Panc1 (cell line): ENCODE results near the gene HCRT. TPM values are rescaled to one million over a fixed set of nuclear protein-coding genes. Genes with fewer than 3 reads are reported as not detected.

Experiments used
- ATAC-seq: fragments of 200-7000 bp; cut with Tn5 transposase; 2 replicates; pipeline ENCODE4 v1.9.1; 2020; ENCODE audit warnings: mild to moderate bottlenecking, moderate library complexity
- BruUV-seq: library from RNA; stranded (reverse); fragments of 400-500 nt; replicated peaks from 2 replicates; lab custom pipeline; 2021; lab: Mats Ljungman, UMichigan
- CTCF ChIA-PET: fragments of 300-600 bp; sonication (Branson Sonifier 250); formaldehyde crosslinking; loops from one replicate; lab custom pipeline; 2022; ENCODE audit warnings: antibody characterized with exemption; lab: Charles Lee
- POLR2A ChIA-PET: fragments of 300-600 bp; sonication (Branson Sonifier 250); formaldehyde crosslinking; loops from one replicate; lab custom pipeline; 2022; ENCODE audit warnings: antibody characterized with exemption; lab: Charles Lee
- DNase-seq: peaks from one replicate; pipeline ENCODE4 v3.0.0-alpha.2; 2010; ENCODE audit warnings: low read depth, low spot score
- H3K27ac ChIP-seq: 2 replicates; pipeline ENCODE4 v1.5.1; 2011; ENCODE audit warnings: mild to moderate bottlenecking, low read length, inconsistent platforms
- H3K27me3 ChIP-seq: fragments of 200-500 bp; sonication (Bioruptor generic); 2 replicates; pipeline ENCODE4 v1.6.0; 2014; ENCODE audit warnings: low read length, inconsistent platforms; ENCODE audit not compliant: control insufficient read depth, insufficient read depth
- H3K36me3 ChIP-seq: fragments of 200-500 bp; sonication (Bioruptor generic); 2 replicates; pipeline ENCODE4 v1.5.1; 2014; ENCODE audit warnings: inconsistent platforms, mild to moderate bottlenecking, low read length, moderate library complexity; ENCODE audit not compliant: control insufficient read depth, insufficient read depth
- H3K4me1 ChIP-seq: 2 replicates; pipeline ENCODE4 v1.5.1; 2011; ENCODE audit warnings: inconsistent platforms, mild to moderate bottlenecking, low read length, moderate library complexity; ENCODE audit not compliant: control insufficient read depth, insufficient read depth
- H3K4me3 ChIP-seq, 2 experiments: 2 replicates each; pipeline ENCODE4 v1.5.1; 2011 to 2012; ENCODE audit warnings: low read depth in 2 of 2, low read length in 2 of 2, mild to moderate bottlenecking in 2 of 2, inconsistent platforms in 1 of 2, moderate library complexity in 1 of 2
- H3K9me3 ChIP-seq: fragments of 200-500 bp; sonication (Bioruptor generic); 2 replicates; pipeline ENCODE4 v1.5.1; 2014; ENCODE audit warnings: low read depth, mild to moderate bottlenecking, inconsistent platforms, low read length, moderate library complexity; ENCODE audit not compliant: control insufficient read depth, insufficient read depth
- CTCF ChIP-seq: fragments of 450-650 bp; IDR thresholded peaks from 2 replicates; pipeline ENCODE4 v1.5.1; 2017; ENCODE audit warnings: mild to moderate bottlenecking
- POLR2AphosphoS5 ChIP-seq: IDR thresholded peaks from 2 replicates; pipeline ENCODE4 v1.6.1; 2012; ENCODE audit warnings: mild to moderate bottlenecking, low read depth, low read length, moderate library complexity
- REST ChIP-seq, 2 experiments: IDR thresholded peaks; 2 replicates each; pipeline ENCODE4 v1.6.1; 2011 to 2012; ENCODE audit warnings: low read depth in 2 of 2, control low read depth in 1 of 2, low read length in 1 of 2, mild to moderate bottlenecking in 1 of 2, moderate library complexity in 1 of 2; ENCODE audit not compliant: insufficient read depth in 1 of 2
- SIN3A ChIP-seq: IDR thresholded peaks from 2 replicates; pipeline ENCODE4 v1.6.1; 2012; ENCODE audit warnings: low read depth, mild to moderate bottlenecking, low read length, moderate library complexity, borderline replicate concordance; ENCODE audit not compliant: insufficient read depth
- TCF7L2 ChIP-seq: IDR thresholded peaks from 2 replicates; pipeline ENCODE4 v1.6.1; 2011; ENCODE audit warnings: mild to moderate bottlenecking, low read depth, low read length, inconsistent platforms
- in situ Hi-C: cut with HindIII; loops from 2 replicates; pipeline ENCODE4 v1.10.0; 2016; ENCODE audit warnings: low sequenced_read_pairs, low pct_unique_long_range_greater_than_20kb
- intact Hi-C: fragments of 100-400 bp; cut with micrococcal nuclease; formaldehyde crosslinking; loops from one replicate; pipeline ENCODE4 v1.10.0; 2022; ENCODE audit not compliant: unreplicated experiment
- total RNA-seq: library from RNA; stranded (reverse); gene quantifications from one replicate; pipeline ENCODE4 v1.2.1, GENCODE V29; 2021; ENCODE audit not compliant: unreplicated experiment

Gene HCRT
- total RNA-seq, 1 experiment from 2014 or later: not detected

GRCh38 chr17:42135151-42135550, 50.1 kb downstream of the HCRT start:
- DNase-seq (no peak), ATAC-seq (no peak)
- ChIA-PET CTCF (interaction anchor here (0.6 kb wide), 1 partner anchor 135 kb away, joined by 4 read pairs; no protein-coding TSS in a partner anchor), POLR2A (interaction anchor here (0.6 kb wide), 1 partner anchor 221 kb away, joined by 9 read pairs; no protein-coding TSS in a partner anchor)
- H3K9me3 ChIP-seq: no peaks in the 10 kb centered on the region
- intact Hi-C loops: no loop called here
- H3K36me3 ChIP-seq: no peaks in the 10 kb centered on the region; the same call in 1 of the 2 replicates
- no peak for TF ChIP-seq TCF7L2
- TF ChIP-seq REST (IDR thresholded peaks at IDR 0.05; ENCODE audit: insufficient read depth in 1 of 2, low read depth in 2 of 2, low read length in 1 of 2): no peak
- TF ChIP-seq SIN3A: no peak
- TF ChIP-seq POLR2AphosphoS5: no peak
- TF ChIP-seq CTCF: no peak
- no peak overlapping the region for H3K4me3 ChIP-seq
- H3K4me1 ChIP-seq: peaks cover 18% of the 10 kb centered on the region
- H3K27me3 ChIP-seq: no peaks in the 10 kb centered on the region
- BruUV-seq: no TSS peak
- in situ Hi-C loops: no loop called here
- no peak overlapping the region; the same call in 1 of the 2 replicates for H3K27ac ChIP-seq

Other genes with a start within 250 kb of the HCRT start
- gene CNP, start 218.7 kb downstream of the HCRT start, total RNA-seq: 79.9 TPM
- gene DNAJC7, start 168.0 kb downstream of the HCRT start, total RNA-seq: 72.0 TPM
- 22.4 TPM for gene NKIRAS2, start 165.4 kb downstream of the HCRT start, total RNA-seq
- 0.74 TPM for gene C17orf113, start 134.9 kb downstream of the HCRT start, total RNA-seq
- gene ZNF385C, start 87.0 kb downstream of the HCRT start, total RNA-seq: 0.21 TPM
- 9.7 TPM for gene DHX58, start 72.7 kb downstream of the HCRT start, total RNA-seq
- gene KAT2A, start 64.1 kb downstream of the HCRT start, total RNA-seq: 67.0 TPM
- gene HSPB9, start 62.6 kb downstream of the HCRT start, total RNA-seq: not detected
- gene RAB5C, start 30.5 kb downstream of the HCRT start, total RNA-seq: 141 TPM
- gene KCNH4, start 4.3 kb downstream of the HCRT start, total RNA-seq: 1.5 TPM
- 21.8 TPM for gene GHDC, start 9.0 kb upstream of the HCRT start, total RNA-seq
- gene STAT5B, start 90.9 kb upstream of the HCRT start, total RNA-seq: 102 TPM
- 26.7 TPM for gene STAT5A, start 103.0 kb upstream of the HCRT start, total RNA-seq
- 287 TPM for gene STAT3, start 203.0 kb upstream of the HCRT start, total RNA-seq
- gene CAVIN1, start 237.8 kb upstream of the HCRT start, total RNA-seq: 315 TPM